ENCODE results near the gene SPATA31E1. TPM values are rescaled to one million over a fixed set of nuclear protein-coding genes. Genes with fewer than 3 reads are reported as not detected.

SPATA31E1 gene
- total and polyA plus RNA-seq, 2 donors (not counting 1 experiment from before 2014, with no cell fraction given) = not detected

GRCh38 chr9:87889882-87890252 lies 7.2 kb downstream of the SPATA31E1 start:
- POLR2A ChIA-PET = no interaction called here
- no peaks in the 10 kb centered on the region for H3K36me3 ChIP-seq (replicated peaks in 1 of 2; ENCODE audit: control extremely low read depth in 1 of 2, control insufficient read depth in 1 of 2, extremely low read depth in 1 of 2, insufficient read depth in 2 of 2, low read length in 1 of 2)
- Mint-ChIP-seq H3K27ac (no peak overlapping the region), H3K4me3 (no peak overlapping the region), H3K9me3 (ENCODE audit: insufficient read depth) (no peaks in the 10 kb centered on the region), H3K27me3 (no peaks in the 10 kb centered on the region), H3K4me1 (no peaks in the 10 kb centered on the region)
- H3K79me2 ChIP-seq (ENCODE audit: control insufficient read depth, insufficient read depth, low read length) = no peaks in the 10 kb centered on the region
- intact Hi-C loops (cut with micrococcal nuclease) = no loop called here
- no peak for DNase-seq
- no peak overlapping the region for H2AFZ ChIP-seq (ENCODE audit: insufficient read depth, low read depth, low read length, poor library complexity, severe bottlenecking)
- no peak overlapping the region for H3K27ac ChIP-seq (ENCODE audit: low read length in 2 of 2)
- no peaks in the 10 kb centered on the region for H3K4me1 ChIP-seq (ENCODE audit: control insufficient read depth in 2 of 2, insufficient read depth in 2 of 2, low read length in 2 of 2)
- WGBS (ENCODE audit: insufficient coverage) = 89% methylated on average over 4 of the region's 4 CpGs
- H3K4me2 ChIP-seq (replicated peaks; ENCODE audit: low read depth, low read length, poor library complexity, severe bottlenecking) = no peak overlapping the region
- peaks cover 0 to 4% (median 0%) of the 10 kb centered on the region in 3 donors for H3K9me3 ChIP-seq (ENCODE audit: control extremely low read depth in 1 of 3, control insufficient read depth in 2 of 3, insufficient read depth in 1 of 3, low read length in 2 of 3)
- H3K4me3 ChIP-seq (ENCODE audit: control extremely low read depth in 1 of 5, extremely low read depth in 1 of 5, insufficient read depth in 1 of 5, low read depth in 2 of 5, low read length in 4 of 5) = no peak overlapping the region
- H4K20me1 ChIP-seq (ENCODE audit: control insufficient read depth, insufficient read depth, low read length, poor library complexity, severe bottlenecking) = no peaks in the 10 kb centered on the region
- no peak for ATAC-seq (ENCODE audit: low read depth)
- no peaks in the 10 kb centered on the region for H3K27me3 ChIP-seq (replicated peaks in 1 of 4; ENCODE audit: control extremely low read depth in 1 of 4, control insufficient read depth in 3 of 4, insufficient read depth in 4 of 4, low read length in 3 of 4)
- CTCF ChIA-PET = no interaction called here
- H3K9ac ChIP-seq (ENCODE audit: low read length) = no peak overlapping the region
- TF ChIP-seq CTCF (IDR thresholded peaks at IDR 0.05) (no peak), EZH2 (IDR thresholded peaks at IDR 0.05; ENCODE audit: borderline replicate concordance, insufficient read depth, low read depth, low read length, poor library complexity, severe bottlenecking) (no peak)

GRCh38 chr9:87890837-87891236 lies 8.2 kb downstream of the SPATA31E1 start:
- POLR2A ChIA-PET = no interaction called here

More at GRCh38 chr9:87890837-87891236, 8.2 kb downstream of the SPATA31E1 start:
- TF ChIP-seq EZH2 (IDR thresholded peaks at IDR 0.05; ENCODE audit: borderline replicate concordance, insufficient read depth, low read depth, low read length, poor library complexity, severe bottlenecking) = no peak
- no peak for TF ChIP-seq CTCF (IDR thresholded peaks at IDR 0.05)
- H3K9ac ChIP-seq (ENCODE audit: low read length) = no peak overlapping the region
- Mint-ChIP-seq H3K4me1 (no peaks in the 10 kb centered on the region), H3K27me3 (no peaks in the 10 kb centered on the region), H3K9me3 (ENCODE audit: insufficient read depth) (no peaks in the 10 kb centered on the region), H3K4me3 (no peak overlapping the region), H3K27ac (no peak overlapping the region)
- no peaks in the 10 kb centered on the region for H4K20me1 ChIP-seq (ENCODE audit: control insufficient read depth, insufficient read depth, low read length, poor library complexity, severe bottlenecking)
- H3K4me3 ChIP-seq (ENCODE audit: control extremely low read depth in 1 of 5, extremely low read depth in 1 of 5, insufficient read depth in 1 of 5, low read depth in 2 of 5, low read length in 4 of 5) = no peak overlapping the region
- intact Hi-C loops (cut with micrococcal nuclease) = no loop called here
- WGBS (ENCODE audit: insufficient coverage) = 73% methylated on average over 6 of the region's 10 CpGs
- H2AFZ ChIP-seq (ENCODE audit: insufficient read depth, low read depth, low read length, poor library complexity, severe bottlenecking) = no peak overlapping the region
- CTCF ChIA-PET = no interaction called here
- no peak overlapping the region for H3K4me2 ChIP-seq (replicated peaks; ENCODE audit: low read depth, low read length, poor library complexity, severe bottlenecking)
- H3K36me3 ChIP-seq (replicated peaks in 1 of 2; ENCODE audit: control extremely low read depth in 1 of 2, control insufficient read depth in 1 of 2, extremely low read depth in 1 of 2, insufficient read depth in 2 of 2, low read length in 1 of 2) = no peaks in the 10 kb centered on the region
- no peak overlapping the region for H3K27ac ChIP-seq (ENCODE audit: low read length in 2 of 2)
- DNase-seq (no peak), ATAC-seq (ENCODE audit: low read depth) (no peak)
- peaks cover 0 to 6% (median 0%) of the 10 kb centered on the region in 3 donors for H3K9me3 ChIP-seq (ENCODE audit: control extremely low read depth in 1 of 3, control insufficient read depth in 2 of 3, insufficient read depth in 1 of 3, low read length in 2 of 3)
- H3K79me2 ChIP-seq (ENCODE audit: control insufficient read depth, insufficient read depth, low read length) = no peaks in the 10 kb centered on the region
- H3K4me1 ChIP-seq (ENCODE audit: control insufficient read depth in 2 of 2, insufficient read depth in 2 of 2, low read length in 2 of 2) = no peaks in the 10 kb centered on the region
- no peaks in the 10 kb centered on the region for H3K27me3 ChIP-seq (replicated peaks in 1 of 4; ENCODE audit: control extremely low read depth in 1 of 4, control insufficient read depth in 3 of 4, insufficient read depth in 4 of 4, low read length in 3 of 4)

Measured in B cell (primary cell).